SK-N-SH treated with all-trans-retinoic acid at 6 μM for 48 hours (cell line): ENCODE results near the gene SLC2A1.

Experiments used
- ARNTL ChIP-seq: fragments of 450-650 bp; formaldehyde crosslinking; IDR thresholded peaks from 2 replicates; pipeline ENCODE4 v1.5.0; 2020; ENCODE audit warnings: low read depth, mild to moderate bottlenecking, moderate library complexity, borderline replicate concordance
- ZC3H10 ChIP-seq: fragments of 250-450 bp; sonication (Bioruptor Pico); IDR thresholded peaks from 2 replicates; pipeline ENCODE4 v1.5.1; 2021; ENCODE audit warnings: mild to moderate bottlenecking, moderate library complexity

GRCh38 chr1:42966688-42967612, 8.3 kb upstream of the SLC2A1 start:
- TF ChIP-seq ARNTL (no peak), ZC3H10 (CRISPR knock-in tag) (no peak)
